Activated CD4-positive, alpha-beta memory T cell treated with anti-CD3 and anti-CD28 coated beads, Interleukin-2, amount 10 ng/mL, durations not matched to agents 7 days and 5 days (primary cell): ENCODE measurements around the gene KAZN. TPM values are rescaled to one million over a fixed set of nuclear protein-coding genes. Genes with fewer than 3 reads are reported as not detected.

ENCODE experiments used
- CTCF ChIA-PET: fragments of 350-600 bp; sonication (Branson Sonifier 250); formaldehyde crosslinking; loops from one replicate; lab custom pipeline; 2021; ENCODE audit warnings: antibody characterized with exemption, inconsistent platforms; lab: Charles Lee
- POLR2A ChIA-PET: fragments of 350-600 bp; sonication (Branson Sonifier 250); formaldehyde crosslinking; loops from one replicate; lab custom pipeline; 2021; ENCODE audit warnings: antibody characterized with exemption; lab: Charles Lee
- DNase-seq: peaks from one replicate; pipeline ENCODE4 v3.0.0-alpha.2; 2020
- H3K27ac Mint-ChIP-seq: one replicate; pipeline ENCODE4 v1.8.0; 2021; ENCODE audit warnings: mild to moderate bottlenecking, mixed read lengths
- H3K27me3 Mint-ChIP-seq: one replicate; pipeline ENCODE4 v1.8.0; 2021; ENCODE audit warnings: mixed read lengths
- H3K36me3 Mint-ChIP-seq: one replicate; pipeline ENCODE4 v1.8.0; 2021; ENCODE audit warnings: low read depth, mixed read lengths
- H3K4me1 Mint-ChIP-seq: one replicate; pipeline ENCODE4 v1.8.0; 2021; ENCODE audit warnings: mixed read lengths
- H3K4me3 Mint-ChIP-seq: one replicate; pipeline ENCODE4 v1.8.0; 2021; ENCODE audit warnings: mild to moderate bottlenecking, mixed read lengths
- H3K9me3 Mint-ChIP-seq: one replicate; pipeline ENCODE4 v1.8.0; 2021; ENCODE audit warnings: mixed read lengths
- total RNA-seq, 2 experiments: library from RNA; stranded (reverse); gene quantifications; one replicate each; pipeline ENCODE4 v1.2.3, GENCODE V29; 2021

KAZN gene
- total RNA-seq, 2 experiments from 2014 or later, result 0.30 to 0.43 TPM

GRCh38 chr1:14923727-14924452 is 325.4 kb downstream of the KAZN start:
- DNase-seq, result peak; percentile 45
- POLR2A ChIA-PET, result no interaction called here
- Mint-ChIP-seq H3K27ac (no peak overlapping the region), H3K36me3 (no peaks in the 10 kb centered on the region), H3K4me1 (peaks cover 5% of the 10 kb centered on the region), H3K4me3 (peak overlapping the region; percentile 51), H3K9me3 (no peaks in the 10 kb centered on the region), H3K27me3 (peaks cover 48% of the 10 kb centered on the region)
- CTCF ChIA-PET, result no interaction called here

- Mint-ChIP-seq H3K4me3 (no peak overlapping the region), H3K4me1 (peaks cover 5% of the 10 kb centered on the region), H3K36me3 (no peaks in the 10 kb centered on the region), H3K27ac (no peak overlapping the region), H3K9me3 (no peaks in the 10 kb centered on the region), H3K27me3 (peaks cover 48% of the 10 kb centered on the region)
- DNase-seq, result peak; percentile 19
- POLR2A ChIA-PET, result no interaction called here
- CTCF ChIA-PET, result no interaction called here
Measured at GRCh38 chr1:14924455-14925331, 326.2 kb downstream of the KAZN start.

- no peaks in the 10 kb centered on the region for H3K9me3 Mint-ChIP-seq
- H3K27me3 Mint-ChIP-seq, result peaks cover 48% of the 10 kb centered on the region
- H3K4me1 Mint-ChIP-seq, result peaks cover 5% of the 10 kb centered on the region
- ChIA-PET POLR2A (no interaction called here), CTCF (no interaction called here)
- no peak overlapping the region for H3K27ac Mint-ChIP-seq
- H3K4me3 Mint-ChIP-seq, result no peak overlapping the region
- no peaks in the 10 kb centered on the region for H3K36me3 Mint-ChIP-seq
- DNase-seq, result no peak
Measured at GRCh38 chr1:14925336-14926136, 327.1 kb downstream of the KAZN start.

- CTCF ChIA-PET, result no interaction called here
- POLR2A ChIA-PET, result no interaction called here
- Mint-ChIP-seq H3K36me3 (no peaks in the 10 kb centered on the region), H3K4me3 (no peak overlapping the region), H3K9me3 (no peaks in the 10 kb centered on the region), H3K27me3 (peaks cover 45% of the 10 kb centered on the region), H3K4me1 (peaks cover 5% of the 10 kb centered on the region), H3K27ac (no peak overlapping the region)
- DNase-seq, result no peak
Measured at GRCh38 chr1:14926229-14926628, 327.7 kb downstream of the KAZN start.

- Mint-ChIP-seq H3K36me3 (no peaks in the 10 kb centered on the region), H3K4me3 (no peak overlapping the region)
Measured at GRCh38 chr1:14926818-14927575, 328.5 kb downstream of the KAZN start.

GRCh38 chr1:14928412-14928811 is 329.9 kb downstream of the KAZN start:
- peaks cover 4% of the 10 kb centered on the region for H3K4me1 Mint-ChIP-seq
- CTCF ChIA-PET, result no interaction called here
- POLR2A ChIA-PET, result no interaction called here

More at GRCh38 chr1:14926818-14927575, 328.5 kb downstream of the KAZN start:
- peaks cover 5% of the 10 kb centered on the region for H3K4me1 Mint-ChIP-seq
- ChIA-PET CTCF (no interaction called here), POLR2A (no interaction called here)
- H3K27ac Mint-ChIP-seq, result no peak overlapping the region
- no peak for DNase-seq
- H3K27me3 Mint-ChIP-seq, result peaks cover 43% of the 10 kb centered on the region
- H3K9me3 Mint-ChIP-seq, result no peaks in the 10 kb centered on the region

GRCh38 chr1:14928886-14929546 is 330.5 kb downstream of the KAZN start:
- Mint-ChIP-seq H3K27me3 (peaks cover 29% of the 10 kb centered on the region), H3K4me1 (no peaks in the 10 kb centered on the region), H3K9me3 (no peaks in the 10 kb centered on the region), H3K4me3 (no peak overlapping the region), H3K36me3 (no peaks in the 10 kb centered on the region), H3K27ac (no peak overlapping the region)
- DNase-seq, result no peak
- CTCF ChIA-PET, result no interaction called here
- POLR2A ChIA-PET, result no interaction called here

More at GRCh38 chr1:14928412-14928811, 329.9 kb downstream of the KAZN start:
- H3K27ac Mint-ChIP-seq, result no peak overlapping the region
- no peaks in the 10 kb centered on the region for H3K36me3 Mint-ChIP-seq
- DNase-seq, result no peak
- peaks cover 32% of the 10 kb centered on the region for H3K27me3 Mint-ChIP-seq
- H3K9me3 Mint-ChIP-seq, result no peaks in the 10 kb centered on the region
- H3K4me3 Mint-ChIP-seq, result no peak overlapping the region

GRCh38 chr1:14929547-14930246 is 331.2 kb downstream of the KAZN start:
- Mint-ChIP-seq H3K27me3 (peaks cover 29% of the 10 kb centered on the region), H3K27ac (no peak overlapping the region), H3K4me1 (no peaks in the 10 kb centered on the region), H3K9me3 (no peaks in the 10 kb centered on the region), H3K4me3 (no peak overlapping the region), H3K36me3 (no peaks in the 10 kb centered on the region)
- no peak for DNase-seq
- ChIA-PET CTCF (no interaction called here), POLR2A (no interaction called here)

GRCh38 chr1:14930247-14930965 is 331.9 kb downstream of the KAZN start:
- ChIA-PET CTCF (interaction anchor here (0.5 kb wide), 1 partner anchor 1191 kb away, joined by 3 read pairs; no protein-coding TSS in a partner anchor), POLR2A (no interaction called here)
- Mint-ChIP-seq H3K4me3 (no peak overlapping the region), H3K27me3 (peaks cover 22% of the 10 kb centered on the region), H3K27ac (no peak overlapping the region), H3K36me3 (no peaks in the 10 kb centered on the region), H3K4me1 (no peaks in the 10 kb centered on the region), H3K9me3 (no peaks in the 10 kb centered on the region)
- no peak for DNase-seq

GRCh38 chr1:14932034-14932638 is 333.7 kb downstream of the KAZN start:
- Mint-ChIP-seq H3K27me3 (peaks cover 6% of the 10 kb centered on the region), H3K36me3 (no peaks in the 10 kb centered on the region), H3K4me3 (no peak overlapping the region), H3K4me1 (no peaks in the 10 kb centered on the region), H3K9me3 (no peaks in the 10 kb centered on the region), H3K27ac (no peak overlapping the region)
- POLR2A ChIA-PET, result no interaction called here
- CTCF ChIA-PET, result no interaction called here
- no peak for DNase-seq

- H3K4me3 Mint-ChIP-seq, result no peak overlapping the region
- ChIA-PET POLR2A (no interaction called here), CTCF (no interaction called here)
- H3K27ac Mint-ChIP-seq, result no peak overlapping the region
- H3K9me3 Mint-ChIP-seq, result no peaks in the 10 kb centered on the region
- H3K27me3 Mint-ChIP-seq, result no peaks in the 10 kb centered on the region
- H3K36me3 Mint-ChIP-seq, result no peaks in the 10 kb centered on the region
- DNase-seq, result no peak
- H3K4me1 Mint-ChIP-seq, result no peaks in the 10 kb centered on the region
Measured at GRCh38 chr1:14934867-14935266, 336.4 kb downstream of the KAZN start.
